Keratinocyte (primary cell): ENCODE results near the gene SF3A1. TPM values are rescaled to one million over a fixed set of nuclear protein-coding genes. Genes with fewer than 3 reads are reported as not detected.

Source experiments
- DNase-seq: peaks from one replicate; pipeline ENCODE4 v3.0.0-alpha.2; 2011; ENCODE audit warnings: low read depth, missing footprints, low spot score
- FAIRE-seq: peaks from 2 replicates; lab custom pipeline; 2011; peaks lifted over from hg19 to GRCh38; lab: Jason Lieb, UNC
- H2AFZ ChIP-seq: 2 replicates; pipeline ENCODE4 v1.6.0; 2012; ENCODE audit warnings: low read length, control low read depth, inconsistent platforms; ENCODE audit not compliant: control insufficient read depth
- H3K27ac ChIP-seq: 2 replicates; pipeline ENCODE4 v1.5.1; 2011; ENCODE audit warnings: low read length; ENCODE audit not compliant: control insufficient read depth, insufficient read depth
- H3K27me3 ChIP-seq: 3 replicates; pipeline ENCODE4 v1.6.0; 2011; ENCODE audit warnings: low read length; ENCODE audit not compliant: control insufficient read depth, insufficient read depth; ENCODE audit errors: extremely low read depth
- H3K36me3 ChIP-seq, 2 experiments: 2 replicates in 1 of 2; 3 replicates in 1 of 2; pipeline ENCODE4 v1.5.1; 2011; ENCODE audit warnings: low read length in 2 of 2, mild to moderate bottlenecking in 1 of 2; ENCODE audit not compliant: control insufficient read depth in 2 of 2, insufficient read depth in 2 of 2; ENCODE audit errors: extremely low read depth in 1 of 2
- H3K4me1 ChIP-seq: 3 replicates; pipeline ENCODE4 v1.5.1; 2011; ENCODE audit warnings: low read length; ENCODE audit not compliant: control insufficient read depth, insufficient read depth; ENCODE audit errors: extremely low read depth
- H3K4me2 ChIP-seq: 3 replicates; pipeline ENCODE4 v1.6.0; 2011; ENCODE audit warnings: low read depth, low read length; ENCODE audit not compliant: control insufficient read depth, insufficient read depth; ENCODE audit errors: extremely low read depth
- H3K4me3 ChIP-seq, 3 experiments: fragments of 200-600 bp in 1 of 3; sonication (generic) in 1 of 3; 2 replicates in 2 of 3; 3 replicates in 1 of 3; pipeline ENCODE4 v1.5.1; 2011 to 2016; ENCODE audit warnings: low read length in 3 of 3, mild to moderate bottlenecking in 3 of 3, control low read depth in 2 of 3, inconsistent platforms in 1 of 3, low read depth in 1 of 3, mixed read lengths in 1 of 3, mixed run types in 1 of 3, moderate library complexity in 1 of 3; ENCODE audit not compliant: control insufficient read depth in 2 of 3, insufficient read depth in 2 of 3; ENCODE audit errors: extremely low read depth in 1 of 3
- H3K79me2 ChIP-seq: 2 replicates; pipeline ENCODE4 v1.6.0; 2012; ENCODE audit warnings: low read length; ENCODE audit not compliant: control insufficient read depth, insufficient read depth
- H3K9ac ChIP-seq: 3 replicates; pipeline ENCODE4 v1.6.0; 2011; ENCODE audit warnings: low read length; ENCODE audit not compliant: control insufficient read depth, insufficient read depth; ENCODE audit errors: extremely low read depth
- H3K9me1 ChIP-seq: 3 replicates; pipeline ENCODE4 v1.6.0; 2011; ENCODE audit warnings: low read length; ENCODE audit not compliant: control insufficient read depth, insufficient read depth; ENCODE audit errors: extremely low read depth
- H3K9me3 ChIP-seq: 2 replicates; pipeline ENCODE4 v1.5.1; 2012; ENCODE audit warnings: low read depth, low read length; ENCODE audit not compliant: control insufficient read depth
- H4K20me1 ChIP-seq: 3 replicates; pipeline ENCODE4 v1.6.0; 2011; ENCODE audit warnings: low read length; ENCODE audit not compliant: control insufficient read depth, insufficient read depth; ENCODE audit errors: extremely low read depth
- EZH2 ChIP-seq: IDR thresholded peaks from one replicate; pipeline ENCODE4 v1.6.1; 2012; ENCODE audit warnings: inconsistent platforms, mild to moderate bottlenecking, low read length, moderate library complexity
- dilution Hi-C: fragments of 300-500 bp; cut with MboI; formaldehyde crosslinking; loops from one replicate; pipeline ENCODE4 v1.7.0; 2020; ENCODE audit warnings: low sequenced_read_pairs; ENCODE audit not compliant: extremely low pct_ligation_motif_present
- polyA plus RNA-seq, 5 experiments: library from polyadenylated mRNA; depleted of rRNA in 3 of 5; stranded (reverse) in 3 of 5; stranded (forward) in 1 of 5; unstranded in 1 of 5; fragments of >200 nt; gene quantifications; 1 replicate in 1 of 5; 2 replicates in 3 of 5; 3 replicates in 1 of 5; pipeline versions ENCODE4 v1.2.1 to v1.2.3, GENCODE V29; 2011 to 2012; ENCODE audit warnings: missing spikeins in 2 of 5, low read depth in 1 of 5, low replicate concordance in 1 of 5
- TF ChIP-seq, protein P1 (sequence below), 3 experiments: IDR thresholded peaks in 1 of 3; conservative IDR thresholded peaks in 1 of 3; optimal IDR thresholded peaks in 1 of 3; 2 replicates in 2 of 3; 3 replicates in 1 of 3; pipeline versions ENCODE3 to v1.5.1; 2011; ENCODE audit warnings: low read length in 3 of 3, mild to moderate bottlenecking in 3 of 3, moderate library complexity in 2 of 3, control low read depth in 1 of 3, inconsistent platforms in 1 of 3; ENCODE audit not compliant: insufficient read depth in 2 of 3; ENCODE audit errors: extremely low read depth in 1 of 3

Gene SF3A1
- polyA plus RNA-seq, 1 donor (not counting 4 experiments of a cell fraction or from before 2014, with no cell fraction given) = 34.2 TPM

DNA sequence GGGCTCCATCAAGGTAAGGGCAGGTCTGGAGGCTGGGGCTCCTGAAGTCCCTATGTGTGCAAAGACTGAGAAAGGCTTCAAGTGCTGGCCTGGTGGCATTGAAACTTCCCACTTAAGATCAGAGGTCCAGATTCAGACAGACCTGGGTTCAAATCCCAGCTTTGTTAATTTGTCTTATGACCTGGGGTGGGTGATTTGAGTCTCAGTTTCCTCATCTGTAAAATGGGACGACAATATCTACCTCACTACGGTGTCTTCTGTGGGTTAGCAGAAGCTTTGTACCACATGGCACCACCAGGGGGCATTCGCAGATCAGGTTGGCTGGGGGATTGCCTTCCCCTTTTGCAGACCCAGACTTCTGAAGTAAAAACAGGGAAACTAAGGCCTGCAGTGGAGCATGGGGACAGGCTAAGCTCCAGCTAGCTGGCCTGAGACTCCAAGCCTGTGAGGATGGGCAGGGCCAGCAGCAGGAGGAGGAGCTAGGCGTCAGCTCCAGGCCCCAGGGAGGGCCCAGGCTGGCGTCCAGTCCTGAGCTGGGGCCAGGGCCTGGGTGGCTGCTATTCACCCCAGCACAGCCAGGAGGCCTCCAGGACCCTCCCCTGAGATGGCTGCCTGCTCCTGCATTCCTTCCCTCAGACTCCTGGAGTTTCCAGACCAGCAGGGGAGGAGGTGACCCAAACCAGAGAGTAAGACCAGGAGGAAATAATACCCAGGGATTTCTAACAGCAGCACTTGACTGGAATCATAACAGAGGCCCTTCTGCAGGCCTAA is 68.9 kb downstream of the SF3A1 start:
- H2AFZ ChIP-seq = no peak overlapping the region
- no peak for TF ChIP-seq EZH2
- TF ChIP-seq, protein P1, sequence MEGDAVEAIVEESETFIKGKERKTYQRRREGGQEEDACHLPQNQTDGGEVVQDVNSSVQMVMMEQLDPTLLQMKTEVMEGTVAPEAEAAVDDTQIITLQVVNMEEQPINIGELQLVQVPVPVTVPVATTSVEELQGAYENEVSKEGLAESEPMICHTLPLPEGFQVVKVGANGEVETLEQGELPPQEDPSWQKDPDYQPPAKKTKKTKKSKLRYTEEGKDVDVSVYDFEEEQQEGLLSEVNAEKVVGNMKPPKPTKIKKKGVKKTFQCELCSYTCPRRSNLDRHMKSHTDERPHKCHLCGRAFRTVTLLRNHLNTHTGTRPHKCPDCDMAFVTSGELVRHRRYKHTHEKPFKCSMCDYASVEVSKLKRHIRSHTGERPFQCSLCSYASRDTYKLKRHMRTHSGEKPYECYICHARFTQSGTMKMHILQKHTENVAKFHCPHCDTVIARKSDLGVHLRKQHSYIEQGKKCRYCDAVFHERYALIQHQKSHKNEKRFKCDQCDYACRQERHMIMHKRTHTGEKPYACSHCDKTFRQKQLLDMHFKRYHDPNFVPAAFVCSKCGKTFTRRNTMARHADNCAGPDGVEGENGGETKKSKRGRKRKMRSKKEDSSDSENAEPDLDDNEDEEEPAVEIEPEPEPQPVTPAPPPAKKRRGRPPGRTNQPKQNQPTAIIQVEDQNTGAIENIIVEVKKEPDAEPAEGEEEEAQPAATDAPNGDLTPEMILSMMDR (optimal IDR thresholded peaks at IDR 0.05 in 1 of 3, IDR thresholded peaks at IDR 0.05 in 1 of 3, conservative IDR thresholded peaks at IDR 0.05 in 1 of 3; ENCODE audit: extremely low read depth in 1 of 3, insufficient read depth in 2 of 3, low read length in 3 of 3) = peak; percentile 77 to 88 (median 83)
- H3K27me3 ChIP-seq = no peaks in the 10 kb centered on the region
- no peaks in the 10 kb centered on the region for H4K20me1 ChIP-seq
- H3K9me1 ChIP-seq = no peaks in the 10 kb centered on the region
- H3K4me2 ChIP-seq = no peak overlapping the region
- no peak overlapping the region for H3K27ac ChIP-seq
- no peak overlapping the region for H3K9ac ChIP-seq
- FAIRE-seq = peak; percentile 88
- peak overlapping the region in 1 of 3 experiments; percentile 4 for H3K4me3 ChIP-seq
- H3K4me1 ChIP-seq = peaks cover 26% of the 10 kb centered on the region
- H3K36me3 ChIP-seq = peaks cover 6 to 14% of the 10 kb centered on the region in 2 experiments
- H3K9me3 ChIP-seq = no peaks in the 10 kb centered on the region
- DNase-seq = peak; percentile 84
- H3K79me2 ChIP-seq = no peaks in the 10 kb centered on the region
- dilution Hi-C loops = no loop called here

- Histone ChIP-seq H3K4me2 (no peak overlapping the region), H3K4me1 (peaks cover 26% of the 10 kb centered on the region), H3K4me3 (no peak overlapping the region), H4K20me1 (no peaks in the 10 kb centered on the region), H3K9ac (no peak overlapping the region), H3K9me1 (no peaks in the 10 kb centered on the region), H3K79me2 (no peaks in the 10 kb centered on the region), H2AFZ (no peak overlapping the region), H3K9me3 (no peaks in the 10 kb centered on the region), H3K36me3 (peaks cover 0 to 9% of the 10 kb centered on the region in 2 experiments), H3K27ac (no peak overlapping the region), H3K27me3 (no peaks in the 10 kb centered on the region)
- DNase-seq = no peak
- dilution Hi-C loops = no loop called here
- TF ChIP-seq, protein P1 (optimal IDR thresholded peaks at IDR 0.05 in 1 of 3, IDR thresholded peaks at IDR 0.05 in 1 of 3, conservative IDR thresholded peaks at IDR 0.05 in 1 of 3; ENCODE audit: extremely low read depth in 1 of 3, insufficient read depth in 2 of 3, low read length in 3 of 3) = peak; percentile 88 to 98 (median 91)
- no peak for TF ChIP-seq EZH2
- FAIRE-seq = no peak
Observed at GRCh38 chr22:30286813-30287647, 69.7 kb downstream of the SF3A1 start.
